ENCODE measurements around the gene TCERG1.
"Not testable (repeated sequence)": the region's sequence is repeated elsewhere in the genome, so short reads cannot be mapped to it uniquely, and the experiment has no call there.

TCERG1 gene

DNA sequence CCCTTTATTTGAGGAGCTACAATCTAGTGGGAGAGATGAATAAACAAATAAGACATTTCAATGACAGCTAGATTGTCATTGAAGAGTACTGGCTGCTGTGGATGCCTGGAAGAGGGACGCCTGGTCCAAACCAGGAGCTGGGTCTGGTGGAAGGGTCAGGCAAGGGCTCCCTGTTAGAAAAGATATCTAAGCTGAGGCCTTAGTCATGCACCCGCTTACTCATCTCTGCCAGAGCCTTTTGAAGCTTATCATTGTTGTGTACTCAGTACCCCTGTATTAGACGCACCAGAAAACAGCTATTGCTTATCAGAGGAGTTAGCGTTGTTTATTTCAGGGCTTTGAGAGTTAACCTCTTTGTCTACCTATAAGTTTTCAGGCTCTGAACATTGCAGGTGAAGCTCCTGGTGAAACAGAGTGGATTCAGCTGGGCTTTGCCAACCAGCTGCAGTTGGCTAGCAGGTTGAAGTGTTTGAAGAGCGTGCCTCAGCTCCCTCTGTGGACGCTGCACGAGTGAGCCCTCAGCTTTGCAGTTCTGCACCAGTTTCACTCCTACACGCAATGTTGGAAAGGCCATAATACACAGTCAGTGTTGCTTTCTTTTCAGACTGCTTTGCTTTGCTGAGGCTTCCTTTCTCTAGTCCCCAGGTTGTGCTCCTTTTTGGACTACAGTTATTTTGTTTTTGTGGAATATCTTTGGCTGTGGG lies 74.4 kb downstream of the TCERG1 start:
- DNase-seq (ENCODE audit: low spot score) = no peak

DNA sequence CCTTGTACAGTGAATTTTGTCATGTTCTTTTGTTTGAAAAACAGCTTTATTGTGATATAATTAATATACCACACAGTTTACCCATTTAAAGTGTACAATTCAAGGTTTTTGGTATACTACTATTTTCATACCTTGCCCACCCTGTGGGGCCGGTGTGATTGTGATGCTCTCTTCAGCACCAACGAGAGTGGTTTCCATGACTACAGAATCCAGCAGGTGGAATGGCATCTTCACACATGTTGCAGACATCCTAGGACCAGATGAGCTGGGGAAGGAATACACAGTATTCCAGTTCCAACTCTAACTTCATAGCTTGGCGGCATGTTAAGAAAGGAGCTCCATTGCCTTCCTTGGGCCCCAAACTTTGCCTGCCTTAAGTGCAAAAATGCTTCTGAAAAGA lies 76.6 kb downstream of the TCERG1 start:
- no peak for DNase-seq (ENCODE audit: low spot score)

DNA sequence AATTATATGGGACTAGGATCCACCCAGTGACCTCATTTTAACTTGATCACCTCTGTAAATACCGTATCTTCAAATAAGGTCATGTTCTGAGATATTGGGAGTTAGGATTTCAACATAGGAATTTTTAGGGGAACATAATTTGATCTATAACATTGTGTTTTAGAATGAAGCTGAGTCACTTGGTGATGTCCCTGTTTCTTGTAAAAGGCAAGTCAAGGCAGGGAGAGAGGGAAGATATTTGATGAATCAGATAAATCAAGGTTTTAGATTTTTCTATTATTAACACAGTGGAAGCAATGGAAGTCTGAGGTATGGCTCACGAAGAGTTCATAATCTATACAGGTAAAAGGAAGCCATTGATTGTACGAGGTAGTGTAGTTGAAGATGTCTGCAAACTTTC lies 80.7 kb downstream of the TCERG1 start:
- no peak for DNase-seq (ENCODE audit: low spot score)

DNA sequence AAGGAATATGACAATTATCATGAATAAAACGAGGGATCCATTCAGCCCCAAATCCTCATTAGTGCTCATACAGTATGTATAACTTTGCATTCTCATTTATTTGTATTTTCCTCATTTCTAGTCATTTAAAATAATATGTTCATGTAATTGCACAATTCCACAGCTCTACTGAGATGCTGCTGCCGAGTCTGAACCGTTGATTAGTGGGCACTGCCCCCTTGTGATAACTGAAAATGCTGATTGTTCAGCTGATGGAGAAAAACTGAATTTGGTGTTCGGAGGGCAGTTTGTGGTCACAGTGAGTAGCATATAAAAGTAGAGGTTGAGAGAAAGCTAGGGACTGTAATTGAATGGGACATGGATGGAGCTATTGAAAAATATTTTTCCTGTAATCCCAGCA lies 81.1 kb downstream of the TCERG1 start:
- DNase-seq (ENCODE audit: low spot score) = no peak

DNA sequence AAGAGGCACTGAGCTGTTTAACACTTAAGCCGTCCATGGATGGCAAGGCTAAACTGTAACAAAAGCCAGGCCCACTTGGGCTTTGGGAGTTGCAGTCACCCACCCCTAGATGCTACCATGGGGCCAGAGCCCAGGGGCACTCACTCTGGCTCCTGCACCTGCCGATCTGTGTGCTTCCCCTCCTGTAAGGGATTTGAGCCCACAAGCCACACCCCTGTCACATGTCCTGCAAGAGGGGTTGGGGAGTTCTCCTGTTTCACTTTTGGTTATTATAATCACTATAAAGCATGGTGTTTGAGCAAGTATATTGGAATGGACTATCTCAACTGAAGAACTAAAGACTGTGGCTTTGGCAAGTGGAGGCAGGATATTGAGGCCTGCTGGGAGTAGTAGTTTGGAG lies 82.9 kb downstream of the TCERG1 start:
- DNase-seq (ENCODE audit: low spot score) = no peak

DNA sequence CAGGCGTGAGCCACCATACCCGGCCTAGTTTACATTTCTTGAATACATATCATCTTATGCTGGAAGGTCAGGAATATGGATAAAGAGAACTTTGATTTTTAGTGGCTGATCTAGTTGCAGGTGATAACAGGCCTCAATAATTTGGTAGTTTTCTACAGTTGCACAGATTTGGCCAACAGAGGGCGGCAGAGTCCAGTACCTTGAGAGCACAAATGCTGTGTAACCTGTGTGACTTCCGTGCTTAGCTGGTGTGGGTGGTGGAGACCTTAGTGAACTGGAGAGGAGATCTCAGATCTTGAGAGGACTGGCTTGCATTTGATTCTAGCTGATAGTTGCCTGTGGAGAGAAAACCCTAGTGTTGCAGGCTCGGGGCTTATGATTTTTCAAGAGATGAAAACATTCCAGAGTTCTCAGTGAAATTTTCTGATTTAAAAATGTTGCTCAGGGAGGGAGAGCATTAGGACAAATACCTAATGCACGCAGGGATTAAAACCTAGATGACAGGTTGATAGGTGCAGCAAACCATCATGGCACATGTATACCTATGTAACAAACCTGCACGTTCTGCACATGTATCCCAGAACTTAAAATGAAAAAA lies 86.2 kb downstream of the TCERG1 start:
- no peak for DNase-seq (ENCODE audit: low spot score)

DNA sequence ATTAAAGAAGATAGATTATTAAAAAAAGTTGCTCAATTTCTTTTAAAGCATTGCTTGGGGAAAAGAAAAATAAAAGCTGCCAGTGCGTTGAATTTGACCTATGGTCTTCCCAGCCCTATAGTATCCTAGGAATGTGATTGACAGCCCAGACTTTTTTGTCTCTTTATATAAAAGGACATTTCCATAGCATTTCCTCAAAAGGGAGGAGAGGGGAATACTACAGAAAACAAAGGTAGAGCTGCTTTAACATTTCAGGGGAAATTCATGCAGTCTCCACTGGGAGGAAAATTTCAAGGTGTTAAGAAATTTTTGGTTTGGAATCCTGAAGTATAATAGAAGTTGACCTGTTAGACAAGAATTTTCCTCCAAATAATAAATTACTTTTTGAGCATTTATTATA lies 86.7 kb downstream of the TCERG1 start:
- no peak for DNase-seq (ENCODE audit: low spot score)

GRCh38 chr5:146538432-146538831 lies 91.3 kb downstream of the TCERG1 start:
- no peak for DNase-seq (ENCODE audit: low spot score)

DNA sequence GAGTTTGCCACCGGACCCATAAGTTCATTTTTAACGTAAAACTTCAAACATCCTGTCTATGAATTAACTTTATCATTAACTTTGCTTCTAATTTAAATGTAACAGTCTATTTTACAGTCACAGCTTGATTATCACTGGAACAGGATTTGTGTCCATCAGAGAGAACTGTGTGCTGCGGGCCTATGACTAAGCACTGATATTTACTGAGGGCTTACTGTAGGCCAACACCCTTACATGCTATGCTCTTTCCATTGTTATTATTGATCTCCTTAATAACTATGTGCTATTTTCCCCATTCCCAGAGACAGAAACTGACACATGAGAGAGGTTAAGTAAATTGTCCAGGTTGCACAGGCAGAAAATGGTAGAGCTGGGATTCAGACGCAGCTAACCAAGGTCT lies 92.8 kb downstream of the TCERG1 start:
- DNase-seq (ENCODE audit: low spot score) = no peak

GRCh38 chr5:146540414-146540813 lies 93.3 kb downstream of the TCERG1 start:
- DNase-seq (ENCODE audit: low spot score) = no peak

DNA sequence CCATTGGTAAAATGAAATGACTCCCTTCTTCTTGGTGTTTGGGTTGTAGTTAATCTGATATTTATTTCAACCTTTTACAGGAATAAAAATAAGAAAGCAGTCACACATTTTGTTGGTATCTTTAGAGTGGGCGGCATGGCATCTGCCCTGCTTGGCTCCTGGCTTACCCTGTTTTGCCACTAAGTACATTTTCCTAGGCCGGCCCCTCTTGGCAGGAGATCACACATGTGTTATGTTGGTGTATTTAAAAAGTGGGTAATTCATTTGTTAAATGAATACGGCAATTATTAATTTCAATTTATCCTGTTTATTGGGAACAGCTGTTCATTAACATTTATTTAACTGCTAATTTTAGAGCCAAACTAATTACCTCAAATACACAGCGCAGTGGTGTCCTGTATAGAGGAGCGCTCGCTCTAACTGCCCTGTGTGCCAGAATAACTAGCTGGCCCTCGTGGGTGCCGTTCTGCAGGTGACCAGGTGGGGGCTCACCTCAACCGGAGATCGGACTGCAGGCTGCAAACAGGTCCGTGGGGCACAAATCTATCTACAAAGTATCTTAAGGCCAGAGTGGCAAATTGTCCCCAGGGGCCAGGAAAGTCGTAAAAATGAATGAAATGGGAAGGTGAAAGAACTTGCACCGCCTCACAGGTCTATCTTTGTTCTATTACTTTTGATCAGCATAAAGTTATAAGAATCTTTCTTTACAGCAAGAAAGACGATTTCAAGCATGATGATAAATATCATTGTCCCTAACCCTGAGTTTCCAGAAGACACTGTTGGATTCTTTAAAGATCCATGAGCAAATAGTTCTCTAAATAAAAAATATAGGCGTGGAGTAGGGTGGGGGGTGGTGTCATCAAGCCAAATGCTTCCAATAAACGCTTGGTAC lies 95.1 kb downstream of the TCERG1 start:
- peak; percentile 69 for DNase-seq (ENCODE audit: low spot score)

GRCh38 chr5:146544232-146544631 lies 97.1 kb downstream of the TCERG1 start:
- no peak for DNase-seq (ENCODE audit: low spot score)

DNA sequence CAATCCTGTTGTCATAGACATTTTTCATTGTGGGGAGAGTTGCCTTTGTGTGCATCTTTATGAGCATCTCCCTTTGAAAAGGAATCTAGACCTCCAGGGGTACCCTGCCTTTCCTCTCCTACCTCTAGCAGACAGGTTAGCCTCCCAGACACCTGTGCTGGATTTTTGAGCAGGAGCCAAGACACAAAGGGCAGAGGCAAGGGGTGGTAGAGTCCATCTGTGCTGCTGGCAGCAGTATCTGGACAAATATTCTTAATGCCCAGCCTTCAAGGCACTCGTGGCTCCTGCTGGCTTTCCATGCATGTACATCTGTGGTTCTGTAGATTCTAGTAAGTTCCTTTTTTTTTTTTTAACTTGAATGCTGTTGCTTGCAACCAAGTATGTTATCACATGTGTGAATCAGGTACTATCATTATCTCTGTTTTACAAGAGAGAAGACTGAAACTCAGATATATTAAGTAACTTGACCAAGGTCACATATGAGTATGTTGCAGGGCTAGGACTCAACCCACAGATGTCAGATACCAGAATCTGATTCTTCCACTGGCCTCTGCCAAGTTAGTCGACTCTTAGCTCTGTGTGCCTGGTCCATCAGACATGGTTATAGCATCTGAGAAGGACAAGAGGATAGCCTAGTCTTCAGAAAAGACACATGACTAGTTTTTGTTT lies 101.8 kb downstream of the TCERG1 start:
- DNase-seq (ENCODE audit: low spot score) = no peak

GRCh38 chr5:146549615-146550014 lies 102.5 kb downstream of the TCERG1 start:
- DNase-seq (ENCODE audit: low spot score) = no peak

GRCh38 chr5:146553446-146553845 lies 106.3 kb downstream of the TCERG1 start:
- DNase-seq (ENCODE audit: low spot score) = no peak

DNA sequence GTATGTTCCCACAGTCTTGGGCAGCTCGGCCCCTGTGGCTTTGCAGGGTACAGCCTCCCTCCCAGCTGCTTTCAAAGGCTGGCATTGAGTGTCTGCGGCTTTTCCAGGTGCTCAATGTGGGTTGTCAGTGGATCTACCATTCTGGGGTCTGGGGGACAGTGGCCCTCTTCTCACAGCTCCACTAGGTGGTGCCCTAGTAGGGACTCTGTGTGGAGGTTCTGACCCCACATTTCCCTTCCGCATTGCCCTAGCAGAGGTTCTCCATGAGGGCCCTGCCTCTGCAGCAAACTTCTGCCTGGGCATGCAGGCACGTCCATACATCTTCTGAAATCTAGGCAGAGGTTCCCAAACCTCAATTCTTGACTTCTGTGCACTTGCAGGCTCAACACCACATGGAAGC lies 109.8 kb downstream of the TCERG1 start:
- DNase-seq (ENCODE audit: low spot score) = not testable (repeated sequence)

- DNase-seq (ENCODE audit: low spot score) = no peak
Measured at GRCh38 chr5:146560205-146560812, 113.2 kb downstream of the TCERG1 start.

Data from left forelimb (tissue), 1 donor.